HL-60 (cell line): ENCODE measurements around the gene LRRC74B.
"Not testable (repeated sequence)": the region's sequence is repeated elsewhere in the genome, so short reads cannot be mapped to it uniquely, and the experiment has no call there.

Source experiments
- DNase-seq, 2 experiments: peaks; one replicate each; pipeline ENCODE4 v3.0.0-alpha.2; 2010 to 2020; ENCODE audit warnings: low read depth in 1 of 2, low spot score in 1 of 2
- H3K27ac ChIP-seq: fragments of 250-450 bp; sonication (Bioruptor Pico); replicated peaks from 2 replicates; pipeline ENCODE4 v1.5.1; 2020; ENCODE audit warnings: mild to moderate bottlenecking, moderate library complexity
- H3K27me3 ChIP-seq: fragments of 250-450 bp; sonication (Bioruptor Pico); 2 replicates; pipeline ENCODE4 v1.5.1; 2021; ENCODE audit warnings: mild to moderate bottlenecking, moderate library complexity; ENCODE audit not compliant: insufficient read depth, poor library complexity, severe bottlenecking
- H3K4me3 ChIP-seq: replicated peaks from 2 replicates; pipeline ENCODE4 v1.5.1; 2011; ENCODE audit warnings: mild to moderate bottlenecking, control low read depth, low read length; ENCODE audit not compliant: insufficient read depth
- GABPA ChIP-seq: IDR thresholded peaks from 2 replicates; pipeline ENCODE4 v1.6.1; 2012; ENCODE audit warnings: low read depth
- POLR2AphosphoS5 ChIP-seq: IDR thresholded peaks from 2 replicates; pipeline ENCODE4 v1.6.1; 2012; ENCODE audit warnings: low read depth
- SPI1 ChIP-seq: IDR thresholded peaks from 2 replicates; pipeline ENCODE4 v1.6.1; 2012; ENCODE audit warnings: low read depth, mild to moderate bottlenecking, borderline replicate concordance
- TF ChIP-seq, protein P1 (sequence below): IDR thresholded peaks from 2 replicates; pipeline ENCODE4 v1.6.1; 2012; ENCODE audit warnings: low read depth; ENCODE audit not compliant: insufficient replicate concordance
- TF ChIP-seq, protein P2 (sequence below): IDR thresholded peaks from one replicate; pipeline ENCODE4 v1.5.1; 2011; ENCODE audit warnings: low read length, control low read depth, inconsistent platforms; ENCODE audit not compliant: insufficient read depth

Gene LRRC74B

DNA sequence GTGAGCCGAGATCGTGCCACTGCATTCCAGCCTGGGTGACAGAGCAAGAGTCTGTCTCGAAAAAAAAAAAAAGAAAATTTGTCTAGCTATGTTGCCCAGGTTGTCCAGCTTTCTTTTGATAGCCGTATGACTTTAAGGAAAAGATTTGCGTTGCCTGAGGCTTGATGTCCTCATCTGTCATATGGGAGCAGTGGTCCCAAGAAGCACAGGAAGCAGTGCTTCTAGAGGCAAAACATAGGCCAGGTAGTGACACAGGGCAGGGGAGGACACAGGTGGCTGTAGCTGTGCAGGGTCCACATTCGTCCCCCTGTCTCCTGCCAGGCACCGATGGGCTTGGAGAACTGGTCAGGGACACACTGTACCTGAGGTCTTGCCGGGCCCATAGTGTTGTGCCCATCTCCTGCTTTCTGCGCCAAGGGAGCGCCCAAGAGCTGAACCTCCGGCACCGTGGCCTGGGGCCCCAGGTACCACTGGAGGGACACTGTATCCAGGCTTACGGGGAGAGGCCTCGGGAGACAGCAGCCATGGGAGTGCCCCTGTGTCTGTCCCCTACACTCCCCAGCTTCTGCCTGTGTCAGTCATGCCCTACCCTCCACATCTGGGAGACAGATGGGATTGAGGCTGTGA, 1.4 kb downstream of the LRRC74B start:
- Histone ChIP-seq H3K27ac (no peak overlapping the region), H3K4me3 (no peak overlapping the region), H3K27me3 (peaks cover 9% of the 10 kb centered on the region)
- no peak for DNase-seq
- TF ChIP-seq POLR2AphosphoS5 (no peak), SPI1 (no peak), GABPA (no peak)
- TF ChIP-seq, protein P1, sequence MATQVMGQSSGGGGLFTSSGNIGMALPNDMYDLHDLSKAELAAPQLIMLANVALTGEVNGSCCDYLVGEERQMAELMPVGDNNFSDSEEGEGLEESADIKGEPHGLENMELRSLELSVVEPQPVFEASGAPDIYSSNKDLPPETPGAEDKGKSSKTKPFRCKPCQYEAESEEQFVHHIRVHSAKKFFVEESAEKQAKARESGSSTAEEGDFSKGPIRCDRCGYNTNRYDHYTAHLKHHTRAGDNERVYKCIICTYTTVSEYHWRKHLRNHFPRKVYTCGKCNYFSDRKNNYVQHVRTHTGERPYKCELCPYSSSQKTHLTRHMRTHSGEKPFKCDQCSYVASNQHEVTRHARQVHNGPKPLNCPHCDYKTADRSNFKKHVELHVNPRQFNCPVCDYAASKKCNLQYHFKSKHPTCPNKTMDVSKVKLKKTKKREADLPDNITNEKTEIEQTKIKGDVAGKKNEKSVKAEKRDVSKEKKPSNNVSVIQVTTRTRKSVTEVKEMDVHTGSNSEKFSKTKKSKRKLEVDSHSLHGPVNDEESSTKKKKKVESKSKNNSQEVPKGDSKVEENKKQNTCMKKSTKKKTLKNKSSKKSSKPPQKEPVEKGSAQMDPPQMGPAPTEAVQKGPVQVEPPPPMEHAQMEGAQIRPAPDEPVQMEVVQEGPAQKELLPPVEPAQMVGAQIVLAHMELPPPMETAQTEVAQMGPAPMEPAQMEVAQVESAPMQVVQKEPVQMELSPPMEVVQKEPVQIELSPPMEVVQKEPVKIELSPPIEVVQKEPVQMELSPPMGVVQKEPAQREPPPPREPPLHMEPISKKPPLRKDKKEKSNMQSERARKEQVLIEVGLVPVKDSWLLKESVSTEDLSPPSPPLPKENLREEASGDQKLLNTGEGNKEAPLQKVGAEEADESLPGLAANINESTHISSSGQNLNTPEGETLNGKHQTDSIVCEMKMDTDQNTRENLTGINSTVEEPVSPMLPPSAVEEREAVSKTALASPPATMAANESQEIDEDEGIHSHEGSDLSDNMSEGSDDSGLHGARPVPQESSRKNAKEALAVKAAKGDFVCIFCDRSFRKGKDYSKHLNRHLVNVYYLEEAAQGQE, result no peak
- TF ChIP-seq, protein P2, sequence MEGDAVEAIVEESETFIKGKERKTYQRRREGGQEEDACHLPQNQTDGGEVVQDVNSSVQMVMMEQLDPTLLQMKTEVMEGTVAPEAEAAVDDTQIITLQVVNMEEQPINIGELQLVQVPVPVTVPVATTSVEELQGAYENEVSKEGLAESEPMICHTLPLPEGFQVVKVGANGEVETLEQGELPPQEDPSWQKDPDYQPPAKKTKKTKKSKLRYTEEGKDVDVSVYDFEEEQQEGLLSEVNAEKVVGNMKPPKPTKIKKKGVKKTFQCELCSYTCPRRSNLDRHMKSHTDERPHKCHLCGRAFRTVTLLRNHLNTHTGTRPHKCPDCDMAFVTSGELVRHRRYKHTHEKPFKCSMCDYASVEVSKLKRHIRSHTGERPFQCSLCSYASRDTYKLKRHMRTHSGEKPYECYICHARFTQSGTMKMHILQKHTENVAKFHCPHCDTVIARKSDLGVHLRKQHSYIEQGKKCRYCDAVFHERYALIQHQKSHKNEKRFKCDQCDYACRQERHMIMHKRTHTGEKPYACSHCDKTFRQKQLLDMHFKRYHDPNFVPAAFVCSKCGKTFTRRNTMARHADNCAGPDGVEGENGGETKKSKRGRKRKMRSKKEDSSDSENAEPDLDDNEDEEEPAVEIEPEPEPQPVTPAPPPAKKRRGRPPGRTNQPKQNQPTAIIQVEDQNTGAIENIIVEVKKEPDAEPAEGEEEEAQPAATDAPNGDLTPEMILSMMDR, result no peak

- DNase-seq, result no peak
- Histone ChIP-seq H3K27ac (no peak overlapping the region), H3K27me3 (peaks cover 9% of the 10 kb centered on the region), H3K4me3 (no peak overlapping the region)
- no peak for TF ChIP-seq GABPA
- TF ChIP-seq, protein P1, result no peak
- no peak for TF ChIP-seq SPI1
- TF ChIP-seq, protein P2, result no peak
- TF ChIP-seq POLR2AphosphoS5, result no peak
Measured at GRCh38 chr22:21047730-21048129, 2.0 kb downstream of the LRRC74B start.

- not testable (repeated sequence) for H3K27me3 ChIP-seq, DNase-seq, H3K4me3 ChIP-seq, H3K27ac ChIP-seq
Measured at GRCh38 chr22:21048448-21048847, 2.7 kb downstream of the LRRC74B start.

GRCh38 chr22:21048965-21049364, 3.2 kb downstream of the LRRC74B start:
- not testable (repeated sequence) for H3K27ac ChIP-seq, H3K27me3 ChIP-seq, H3K4me3 ChIP-seq, DNase-seq

DNA sequence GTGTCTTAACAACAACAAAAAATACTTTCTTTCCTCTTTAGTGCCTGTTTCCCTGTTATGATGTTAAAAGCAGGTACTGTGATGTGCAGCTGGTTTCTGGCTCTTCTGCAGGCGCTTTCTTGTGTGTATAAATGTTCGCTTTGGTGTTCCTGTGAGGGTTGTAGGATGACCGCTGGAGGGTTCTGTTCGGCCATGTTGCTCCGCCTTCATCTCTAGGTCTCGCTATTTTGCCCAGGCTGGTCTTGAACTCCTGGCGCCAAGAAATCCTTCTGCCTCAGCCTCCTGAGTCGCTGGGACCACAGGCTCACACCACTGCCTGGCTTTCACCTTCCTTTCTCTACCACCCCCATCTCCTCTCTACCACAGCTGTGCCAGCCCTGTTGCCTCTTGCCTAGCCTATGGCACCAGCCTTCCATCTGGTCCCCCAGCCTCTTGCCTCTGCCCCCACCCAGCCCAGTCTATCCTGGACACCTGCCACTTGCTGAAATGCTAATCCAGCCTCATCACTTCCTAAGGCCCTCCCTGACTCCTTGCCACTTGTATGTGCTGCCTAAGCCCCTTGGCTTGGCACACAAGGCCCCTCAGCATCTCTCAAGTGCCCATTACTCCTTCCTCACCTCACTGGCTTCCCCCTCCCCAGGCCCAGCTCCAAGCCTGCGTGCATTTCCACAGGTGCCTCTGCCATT, 5.5 kb downstream of the LRRC74B start:
- no peak overlapping the region for H3K4me3 ChIP-seq
- DNase-seq, result no peak
- peaks cover 3% of the 10 kb centered on the region for H3K27me3 ChIP-seq
- no peak overlapping the region for H3K27ac ChIP-seq
- TF ChIP-seq, protein P2, result no peak
- TF ChIP-seq POLR2AphosphoS5 (no peak), SPI1 (no peak), GABPA (no peak)
- TF ChIP-seq, protein P1, result no peak
